ENCODE results near the gene CSNK1G2. TPM values are rescaled to one million over a fixed set of nuclear protein-coding genes. Genes with fewer than 3 reads are reported as not detected.

Gene CSNK1G2
- total RNA-seq, 1 donor from 2014 or later = 35.0 TPM

DNA sequence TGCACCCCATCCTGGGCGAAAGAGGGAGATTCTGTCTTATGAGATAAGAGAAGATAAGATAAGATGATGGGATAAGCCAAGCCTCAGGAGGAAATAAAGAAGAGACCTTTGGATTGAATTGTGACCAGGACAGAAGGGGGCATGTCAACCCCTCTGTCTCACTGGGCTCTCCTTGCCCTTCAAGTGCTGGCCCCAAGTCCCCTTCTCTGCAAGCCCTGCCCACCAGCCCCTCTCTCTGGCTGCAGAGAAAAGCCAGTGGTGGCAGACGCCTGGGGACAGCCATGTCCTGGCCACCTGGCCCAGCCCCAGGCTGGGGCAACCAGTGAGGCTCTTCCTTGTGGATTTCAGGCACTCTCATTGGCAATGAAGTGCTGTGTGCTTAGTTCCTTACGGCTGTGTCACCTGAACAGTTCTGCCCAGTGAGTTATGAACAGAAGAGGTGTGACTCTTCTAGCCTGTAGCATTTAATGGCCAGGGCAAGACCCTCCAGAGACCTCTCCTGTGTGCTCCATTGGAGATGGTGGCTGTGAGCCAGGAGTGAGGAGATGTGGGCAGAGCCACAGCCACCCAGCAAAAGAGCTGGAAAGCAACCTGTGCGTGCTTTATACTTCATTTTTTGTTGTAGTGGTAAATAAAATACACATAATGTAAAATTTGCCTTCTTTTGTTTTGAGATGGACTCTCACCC lies 80.6 kb downstream of the CSNK1G2 start:
- no peak for DNase-seq

DNA sequence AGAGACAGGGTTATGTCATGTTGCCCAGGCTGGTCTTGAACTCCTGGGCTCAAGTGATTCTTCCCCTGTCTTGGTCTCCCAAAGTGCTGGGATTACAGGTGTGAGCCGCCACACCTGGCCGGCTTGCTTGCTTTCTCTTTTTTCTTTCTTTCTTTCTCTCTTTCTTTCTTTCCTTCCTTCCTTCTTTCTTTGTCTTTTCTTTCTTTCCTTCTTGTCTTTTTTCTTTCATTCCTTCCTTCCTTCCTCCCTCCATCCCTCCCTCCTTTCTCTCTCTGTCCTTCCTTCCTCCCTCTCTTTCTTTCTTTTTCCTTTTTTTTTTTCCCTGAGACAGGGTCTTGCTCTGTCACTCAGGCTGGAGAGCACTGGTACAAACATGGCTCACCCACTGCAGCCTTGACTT lies 81.3 kb downstream of the CSNK1G2 start:
- DNase-seq = no peak

DNA sequence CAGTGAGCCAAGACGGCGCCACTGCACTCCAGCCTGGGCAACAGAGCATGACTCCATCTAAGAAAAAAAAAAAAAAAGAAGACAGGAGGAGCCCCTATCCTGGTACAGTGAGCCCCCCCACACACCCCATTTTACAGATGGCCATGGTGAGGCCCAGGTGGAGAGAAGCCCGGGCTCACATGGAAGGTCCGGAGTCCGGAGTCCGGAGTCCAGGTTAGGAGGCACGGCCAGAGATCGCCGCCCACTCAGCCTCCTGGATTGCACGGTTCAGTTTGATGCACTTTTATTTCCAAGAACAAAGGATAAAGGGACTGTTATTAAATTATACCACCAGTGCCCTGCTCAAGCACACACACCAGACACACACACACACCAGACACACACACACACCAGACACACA lies 85.8 kb downstream of the CSNK1G2 start:
- DNase-seq = no peak

DNA sequence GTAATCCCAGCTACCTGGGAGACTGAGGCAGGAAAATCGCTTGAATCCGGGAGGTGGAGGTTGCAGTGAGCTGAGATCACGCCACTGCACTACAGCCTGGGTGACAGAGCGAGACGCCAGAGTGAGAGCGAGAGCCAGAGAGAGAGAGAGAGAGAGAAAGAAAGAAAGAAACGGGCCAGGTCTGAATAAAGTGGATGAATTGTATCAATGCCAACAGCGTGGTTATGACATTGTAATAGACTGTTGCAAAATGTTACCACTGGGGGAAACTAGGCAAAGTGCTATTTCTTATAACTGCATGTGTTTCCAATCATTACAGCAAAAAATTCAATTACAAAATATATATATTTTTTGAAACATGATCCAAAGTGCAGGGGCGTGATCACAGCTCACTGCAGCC lies 86.4 kb downstream of the CSNK1G2 start:
- peak; percentile 63 for DNase-seq

Small RNAs within 50 kb of the gene (small RNA-seq; reads per million reads assigned to genes)
- gene AC007136.1 (ENCODE audit: low replicate concordance) = not detected

Other genes with a start within 250 kb of the CSNK1G2 start
- not detected for gene ONECUT3, start 187.7 kb upstream of the CSNK1G2 start, total RNA-seq
- gene ATP8B3, start 128.9 kb upstream of the CSNK1G2 start, total RNA-seq = 0.99 TPM
- gene REXO1, start 92.7 kb upstream of the CSNK1G2 start, total RNA-seq = 12.3 TPM
- gene KLF16, start 77.6 kb upstream of the CSNK1G2 start, total RNA-seq = 2.9 TPM
- gene ABHD17A, start 55.7 kb upstream of the CSNK1G2 start, total RNA-seq = 28.3 TPM
- gene ADAT3, start 35.8 kb upstream of the CSNK1G2 start, total RNA-seq = 2.5 TPM
- gene SCAMP4, start 35.8 kb upstream of the CSNK1G2 start, total RNA-seq = 17.5 TPM
- gene BTBD2, start 74.5 kb downstream of the CSNK1G2 start, total RNA-seq = 26.9 TPM
- gene MKNK2, start 110.1 kb downstream of the CSNK1G2 start, total RNA-seq = 42.2 TPM
- gene MOB3A, start 155.2 kb downstream of the CSNK1G2 start, total RNA-seq = 16.2 TPM
- gene IZUMO4, start 155.7 kb downstream of the CSNK1G2 start, total RNA-seq = 2.2 TPM
- 33.2 TPM for gene AP3D1, start 210.4 kb downstream of the CSNK1G2 start, total RNA-seq
- 9.3 TPM for gene DOT1L, start 222.8 kb downstream of the CSNK1G2 start, total RNA-seq